Activated gamma-delta T cell (primary cell): ENCODE data around the gene RAP1GDS1.
"Not testable (repeated sequence)": the region's sequence is repeated elsewhere in the genome, so short reads cannot be mapped to it uniquely, and the experiment has no call there.

ENCODE experiments used
- DNase-seq: peaks from one replicate; lab custom pipeline; 2025; lab: John Stamatoyannopoulos, UW

RAP1GDS1 gene

DNA sequence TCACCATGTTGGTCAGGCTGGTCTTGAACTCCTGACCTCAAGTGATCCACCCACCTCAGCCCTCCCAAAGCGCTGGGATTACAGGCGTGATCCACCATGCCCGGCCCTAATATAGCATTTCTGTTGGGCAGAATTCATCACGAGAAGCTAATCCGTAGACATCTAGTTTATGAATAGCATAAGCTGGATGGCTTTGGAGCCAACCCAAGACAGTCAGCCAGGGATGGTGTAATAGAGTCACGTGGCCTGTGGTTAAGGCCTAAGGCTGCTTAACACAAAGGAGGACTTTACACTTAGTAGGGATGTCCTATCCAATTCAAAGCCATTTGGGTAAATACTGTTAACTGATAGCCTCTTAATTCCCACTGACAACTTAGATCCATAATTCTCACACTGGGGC, 173.6 kb downstream of the RAP1GDS1 start:
- DNase-seq: no peak

DNA sequence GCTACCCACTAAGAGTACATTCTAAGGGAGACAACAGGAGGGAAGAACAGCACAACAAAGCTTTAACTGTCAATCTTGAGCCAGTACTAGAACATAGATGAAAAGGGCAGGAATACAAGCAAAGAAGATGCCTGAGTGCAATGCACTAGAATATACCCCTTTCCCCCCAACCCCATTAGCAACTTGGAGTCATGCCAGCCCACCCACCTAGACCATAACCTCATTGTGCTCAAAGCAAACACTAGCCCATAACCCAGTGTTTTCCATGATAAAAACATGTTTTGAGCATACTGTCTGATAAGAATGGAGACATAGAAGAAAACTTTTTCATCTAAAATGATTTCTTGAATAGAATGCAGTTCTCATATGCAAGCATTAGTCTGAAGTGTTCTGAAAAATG, 183.2 kb downstream of the RAP1GDS1 start:
- DNase-seq: no peak

DNA sequence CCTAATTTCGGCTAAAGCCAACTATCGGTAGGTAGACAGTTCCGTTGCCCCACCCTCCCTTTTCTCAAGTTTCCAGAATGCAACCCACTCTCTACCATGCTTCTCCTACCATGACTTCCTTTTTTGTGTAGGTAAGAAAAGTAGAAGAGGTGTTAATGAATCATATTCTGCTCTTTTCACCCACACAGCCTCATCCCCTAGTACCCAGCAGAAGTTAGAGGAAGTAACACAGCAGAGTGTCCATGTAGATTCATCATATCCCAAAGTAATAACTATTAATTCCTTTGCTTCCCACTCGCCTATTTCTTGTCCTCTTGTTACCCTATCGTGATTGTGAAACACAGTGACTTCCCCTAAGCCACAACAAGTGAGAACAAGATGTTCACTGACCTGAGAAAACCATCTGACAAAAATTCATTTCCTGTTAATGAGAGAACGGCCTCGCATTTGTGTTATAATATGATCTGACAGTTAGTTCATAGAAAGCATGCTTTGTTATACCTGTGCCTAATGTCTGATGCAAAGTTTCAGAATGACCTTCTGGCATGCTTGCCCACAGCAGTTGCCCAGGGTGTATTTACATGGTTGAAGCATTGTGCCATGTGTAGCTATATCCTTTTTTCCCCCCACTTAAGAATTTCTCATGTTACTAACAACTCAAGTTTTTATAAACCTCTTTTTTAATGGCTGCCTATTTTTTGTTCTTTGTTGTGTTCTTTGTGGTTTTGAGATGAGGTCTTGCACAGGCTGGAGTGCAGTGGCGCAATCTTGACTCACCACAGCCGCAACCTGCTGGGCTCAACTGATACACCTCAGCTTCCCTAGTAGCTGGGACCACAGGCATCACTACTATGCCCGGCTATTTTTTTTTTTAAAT, 185.6 kb downstream of the RAP1GDS1 start:
- peak; percentile 27 for DNase-seq

DNA sequence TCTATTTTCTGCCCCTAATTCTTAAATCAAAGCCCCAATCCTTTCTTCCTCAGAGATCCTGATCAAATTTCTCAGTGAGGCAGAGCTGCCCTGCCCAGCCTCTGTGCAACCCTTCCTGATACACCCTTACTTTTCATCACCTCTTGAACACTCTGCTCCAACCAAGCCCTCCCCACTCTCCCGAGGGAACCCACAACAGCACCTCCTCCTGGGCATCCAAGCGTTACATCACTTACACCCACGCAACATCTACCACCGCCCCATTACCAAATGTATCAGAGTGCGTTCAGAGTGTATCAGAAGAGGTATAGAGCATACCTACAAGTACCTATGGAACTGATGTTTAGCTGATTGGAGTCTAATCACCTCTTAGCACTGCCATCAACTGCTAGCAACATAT, 186.5 kb downstream of the RAP1GDS1 start:
- DNase-seq: no peak

DNA sequence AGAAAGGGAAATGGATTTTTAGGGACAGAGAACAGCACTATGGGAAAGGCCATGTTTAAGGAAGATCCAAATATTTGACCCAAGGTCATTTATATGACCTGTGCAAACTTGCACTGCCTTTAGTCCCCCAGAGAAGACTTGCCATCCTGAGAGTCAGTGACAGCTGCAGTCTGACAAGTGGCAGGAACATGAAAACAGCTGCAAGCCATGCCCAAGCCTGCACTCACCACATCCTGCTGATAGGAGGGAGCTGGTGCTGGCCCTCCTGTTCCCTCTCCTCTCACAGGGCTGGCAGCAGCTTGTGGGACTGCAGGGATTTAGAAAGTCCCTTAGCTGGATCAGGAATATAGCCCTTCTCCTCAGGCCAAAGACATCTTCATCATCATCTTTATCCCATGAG, 187.7 kb downstream of the RAP1GDS1 start:
- DNase-seq: no peak

DNA sequence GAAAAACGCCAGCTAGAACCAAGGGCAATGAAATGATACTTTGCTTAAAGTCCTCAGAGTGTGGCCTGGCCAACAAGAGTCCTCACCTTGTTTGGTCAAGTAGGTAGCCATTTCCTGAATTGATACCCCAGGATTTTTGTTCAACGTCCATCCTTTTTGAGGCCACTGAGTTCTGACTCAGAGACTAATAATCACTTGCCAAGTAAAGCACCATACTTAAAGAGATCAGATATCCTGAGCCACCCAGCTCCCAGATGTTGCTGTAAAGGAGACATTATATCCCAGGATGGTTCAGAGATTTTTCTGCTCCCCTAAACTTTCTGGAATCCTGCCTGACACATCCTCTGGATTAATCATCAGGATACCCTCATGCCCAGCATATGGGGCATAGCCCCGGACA, 190.9 kb downstream of the RAP1GDS1 start:
- no peak for DNase-seq

DNA sequence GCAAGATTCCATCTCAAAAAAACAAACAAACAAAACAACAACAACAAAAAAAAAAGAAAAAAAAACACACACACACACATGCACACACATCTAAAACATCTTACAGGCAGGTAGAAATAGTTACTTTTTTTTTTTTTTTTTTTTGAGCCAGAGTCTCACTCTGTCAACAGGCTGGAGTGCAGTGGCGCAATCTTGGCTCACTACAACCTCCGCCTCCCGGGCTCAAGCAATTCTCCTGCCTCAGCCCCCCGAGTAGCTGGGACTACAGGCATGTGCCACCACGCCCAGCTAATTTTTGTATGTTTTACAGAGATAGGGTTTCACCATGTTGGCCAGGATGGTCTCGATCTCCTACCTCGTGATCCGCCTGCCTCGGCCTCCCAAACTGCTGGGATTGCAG, 196.2 kb downstream of the RAP1GDS1 start:
- not testable (repeated sequence) for DNase-seq

DNA sequence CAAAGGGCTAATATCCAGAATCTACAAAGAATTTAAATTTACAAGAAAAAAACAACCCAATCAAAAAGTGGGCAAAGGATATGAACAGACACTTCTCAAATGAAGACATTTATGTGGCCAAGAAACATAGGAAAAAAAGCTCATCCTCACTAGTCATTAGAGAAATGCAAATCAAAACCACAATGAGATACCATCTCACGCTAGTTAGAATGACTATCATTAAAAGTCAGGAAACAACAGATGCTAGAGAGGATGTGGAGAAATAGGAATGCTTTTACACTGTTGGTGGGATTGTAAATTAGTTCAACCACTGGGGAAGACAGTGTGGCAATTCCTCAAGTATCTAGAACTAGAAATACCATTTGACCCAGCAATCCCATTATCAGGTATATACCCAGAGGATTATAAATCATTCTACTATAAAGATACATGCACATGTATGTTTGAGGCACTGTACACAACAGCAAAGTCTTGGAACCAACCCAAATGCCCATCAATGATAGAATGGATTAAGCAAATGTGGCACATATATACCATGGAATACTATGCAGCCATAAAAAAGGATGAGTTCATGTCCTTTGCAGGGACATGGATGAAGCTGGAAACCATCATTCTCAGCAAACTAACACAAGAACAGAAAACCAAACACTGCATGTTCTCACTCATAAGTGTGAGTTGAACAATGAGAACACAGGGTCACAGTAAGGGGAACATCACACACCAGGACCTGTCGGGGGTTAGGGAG, 200.1 kb downstream of the RAP1GDS1 start:
- DNase-seq: not testable (repeated sequence)

DNA sequence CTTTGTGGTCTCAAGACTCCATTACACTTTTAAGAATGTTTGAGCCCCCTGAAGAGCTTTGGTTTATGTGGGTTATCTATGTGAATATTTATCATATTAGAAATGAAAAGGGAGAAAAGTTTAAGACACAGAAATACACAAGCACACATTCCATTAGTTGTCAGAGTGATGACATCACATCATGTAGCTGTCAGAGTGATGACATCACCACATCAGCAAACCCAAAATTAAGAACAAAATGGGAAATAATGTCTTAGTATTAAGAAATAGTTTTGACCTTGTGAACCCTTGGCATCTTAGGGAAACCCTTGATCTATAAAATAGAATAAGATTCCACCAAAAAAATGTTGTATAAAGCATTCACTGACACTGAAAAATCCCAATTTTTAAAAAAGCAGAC, 201.3 kb downstream of the RAP1GDS1 start:
- no peak for DNase-seq

DNA sequence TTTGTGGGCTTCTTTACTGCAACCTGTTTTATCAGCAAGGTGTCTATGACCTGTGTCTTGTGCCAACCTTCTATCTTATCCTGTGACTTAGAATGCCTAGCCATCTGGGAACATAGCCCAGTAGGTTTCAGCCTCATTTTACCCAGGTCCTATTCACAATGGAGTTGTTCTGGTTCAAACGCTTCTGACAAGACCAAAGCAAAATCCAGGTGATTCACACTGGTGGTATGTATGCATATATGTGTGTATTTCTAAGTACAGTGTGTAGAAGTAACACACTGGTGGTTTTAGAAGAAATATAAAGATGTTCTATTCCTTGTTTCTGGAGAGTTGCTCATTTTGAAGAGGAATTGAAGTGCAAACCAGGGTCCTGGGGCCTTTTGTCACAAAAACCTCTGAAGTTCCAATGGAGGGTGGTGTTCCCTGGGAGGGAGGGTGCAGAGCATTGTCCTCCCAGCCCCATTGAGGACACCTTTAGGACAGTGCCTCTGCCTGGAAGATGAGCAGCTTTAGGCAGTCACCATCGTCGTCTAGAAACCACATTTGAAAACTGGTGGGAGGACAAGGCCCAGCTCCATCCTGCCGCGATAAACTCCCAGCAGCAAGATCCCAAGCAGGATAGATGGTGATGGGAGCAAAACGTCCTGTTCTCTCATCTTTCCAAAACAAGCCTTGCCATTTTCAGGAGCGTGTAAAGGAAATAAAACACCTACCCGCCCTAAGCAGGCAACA, 205.8 kb downstream of the RAP1GDS1 start:
- DNase-seq: no peak

DNA sequence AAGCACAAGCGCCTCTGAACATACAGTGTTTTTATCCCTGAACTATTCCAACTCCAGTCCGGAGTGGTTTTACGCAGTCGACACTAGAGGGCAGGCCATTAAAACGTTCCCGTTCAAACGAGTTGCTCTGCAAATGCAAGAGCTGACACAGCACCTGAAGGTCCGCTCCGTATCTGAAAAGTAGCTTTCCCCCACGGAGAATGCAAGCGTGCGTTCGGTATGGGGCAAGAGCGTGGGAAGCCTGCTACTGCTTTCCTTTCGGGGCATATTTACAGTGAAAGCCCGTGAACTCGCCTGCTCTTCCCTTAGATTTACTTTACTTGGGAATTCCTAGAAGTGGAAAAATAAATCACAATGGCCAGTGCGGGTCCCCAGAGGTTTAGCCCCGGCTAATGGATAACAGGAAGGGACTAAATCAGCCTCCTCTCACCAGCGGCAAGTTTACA, 206.5 kb downstream of the RAP1GDS1 start:
- no peak for DNase-seq

DNA sequence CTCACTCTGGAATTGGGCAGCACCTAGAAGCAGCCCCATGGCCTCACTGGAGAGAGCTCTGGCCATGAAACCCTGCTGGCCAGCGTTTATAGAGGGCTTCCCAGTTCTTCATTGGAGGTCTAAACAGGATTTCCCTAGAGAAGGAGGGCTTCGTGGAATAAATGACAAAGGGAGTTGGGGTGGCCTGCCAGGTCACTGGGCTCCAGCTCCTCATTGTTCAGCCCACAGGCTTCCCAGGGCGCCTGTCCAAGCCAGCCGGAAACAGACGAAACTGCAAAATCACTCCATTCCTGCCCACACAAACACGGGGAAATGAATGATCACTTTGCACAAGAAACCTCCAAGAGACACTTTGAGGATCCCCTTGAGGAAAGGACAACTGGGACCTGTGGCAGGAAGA, 207.5 kb downstream of the RAP1GDS1 start:
- DNase-seq: no peak

DNA sequence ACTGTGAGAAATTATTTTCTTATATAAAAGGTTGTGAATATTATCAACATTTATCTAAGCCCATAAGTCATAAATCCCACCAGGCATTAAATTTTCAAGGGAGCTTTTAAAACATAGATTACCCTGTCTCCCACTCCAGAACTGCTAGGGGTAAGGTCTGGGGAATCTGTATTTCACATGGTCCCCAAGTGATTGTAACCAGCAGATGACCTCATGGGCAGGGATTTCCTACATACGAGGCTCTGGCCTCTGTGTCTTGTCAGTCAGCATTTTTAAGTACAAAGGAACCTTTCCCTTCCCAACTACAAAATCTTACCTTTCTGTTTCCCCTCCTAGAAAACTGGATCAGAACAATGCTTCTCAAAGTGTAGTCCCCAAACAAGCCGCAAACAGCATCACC, 208.6 kb downstream of the RAP1GDS1 start:
- no peak for DNase-seq

DNA sequence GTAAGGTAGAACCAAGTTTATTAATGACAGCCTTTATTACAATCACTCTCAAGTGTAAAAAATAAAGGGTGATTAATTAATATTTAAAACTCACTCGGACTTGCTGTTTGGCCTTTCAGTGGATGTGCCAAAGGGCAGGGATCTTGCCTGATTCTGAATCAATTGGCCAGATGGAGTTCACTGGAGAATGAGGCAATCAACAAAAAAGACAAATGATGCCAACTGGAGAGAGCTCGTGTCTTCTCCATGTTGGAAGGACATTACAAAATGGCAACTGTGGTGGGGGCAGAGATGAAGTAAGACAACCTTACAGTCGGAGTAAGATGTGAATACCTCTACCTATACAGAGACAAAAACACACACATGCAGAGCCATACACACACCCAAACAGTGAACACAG, 209.2 kb downstream of the RAP1GDS1 start:
- DNase-seq: no peak

DNA sequence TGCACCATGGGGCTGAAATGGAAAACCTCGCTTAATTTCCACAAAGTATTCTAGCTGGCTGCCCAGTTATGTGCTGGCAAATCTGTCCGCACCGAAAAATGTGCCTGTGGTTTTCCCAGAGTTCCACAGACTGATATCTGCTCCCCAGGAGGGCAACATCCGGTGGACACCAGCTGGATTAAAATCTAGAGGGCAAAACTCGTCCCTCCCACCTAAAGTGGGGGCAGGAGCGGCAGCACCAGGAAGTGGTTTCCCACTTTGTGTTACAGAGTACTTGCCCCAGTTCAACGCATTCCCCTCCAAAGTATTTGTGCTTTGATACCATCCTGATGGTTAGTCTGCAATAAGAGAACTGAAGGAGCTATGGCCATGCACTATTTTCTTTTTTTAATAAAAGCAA, 209.6 kb downstream of the RAP1GDS1 start:
- DNase-seq: no peak

DNA sequence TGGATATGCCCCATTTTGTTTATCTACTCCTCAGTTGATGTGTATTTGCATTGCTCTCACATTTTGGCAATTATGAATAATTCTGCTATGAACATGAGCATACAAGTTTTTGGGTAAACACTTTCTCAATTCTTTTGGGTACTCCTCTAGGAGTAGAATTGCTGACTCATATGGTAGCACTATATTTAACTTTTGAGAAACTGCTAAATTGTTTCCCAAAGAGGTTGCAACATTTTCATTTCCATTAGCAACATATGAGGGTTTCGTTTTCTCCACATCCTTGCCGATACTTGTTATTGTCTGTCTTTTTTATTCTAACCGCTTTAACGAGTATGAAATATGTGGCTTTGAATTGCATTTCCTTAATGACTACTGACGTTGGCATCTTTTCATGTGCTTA, 211.9 kb downstream of the RAP1GDS1 start:
- no peak for DNase-seq

DNA sequence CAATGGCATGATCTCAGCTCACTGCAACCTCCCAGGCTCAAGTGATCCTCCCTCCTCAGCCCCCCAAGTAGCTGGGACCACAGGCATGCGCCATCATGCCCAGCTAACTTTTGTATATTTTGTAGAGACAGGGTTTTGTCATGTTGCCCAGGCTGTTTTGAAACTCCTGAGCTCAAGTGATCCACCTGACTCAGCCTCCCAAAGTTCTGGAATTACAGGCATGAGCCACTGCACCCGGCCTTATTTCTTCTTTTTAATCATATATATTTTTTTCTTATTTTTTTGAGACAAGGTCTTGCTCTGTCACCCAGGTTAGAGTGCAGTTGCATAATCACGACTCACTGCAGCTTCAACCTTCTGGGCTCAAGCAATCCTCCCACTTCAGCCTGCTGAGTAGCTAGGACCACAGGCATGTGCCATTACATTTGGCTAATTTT, 213.2 kb downstream of the RAP1GDS1 start:
- no peak for DNase-seq

DNA sequence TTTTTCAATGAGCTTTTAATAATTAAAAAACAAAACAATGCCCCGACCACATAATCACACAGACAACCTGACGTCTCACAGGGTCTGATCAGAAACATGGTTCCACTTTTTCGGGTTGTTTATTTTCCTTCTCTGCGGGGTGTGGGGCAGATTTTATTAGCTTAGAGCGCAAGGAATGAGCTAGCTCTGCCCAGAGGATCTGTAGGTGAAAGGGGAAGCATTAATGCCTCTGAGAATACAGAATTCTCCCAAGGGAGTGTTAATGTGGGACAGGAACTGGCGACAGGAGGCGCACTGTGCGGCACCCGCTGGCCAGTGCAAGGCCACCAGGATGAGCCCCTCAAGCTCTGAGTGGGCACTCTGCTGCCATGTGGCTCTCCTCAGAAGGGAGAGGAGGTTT, 215.7 kb downstream of the RAP1GDS1 start:
- DNase-seq: no peak

DNA sequence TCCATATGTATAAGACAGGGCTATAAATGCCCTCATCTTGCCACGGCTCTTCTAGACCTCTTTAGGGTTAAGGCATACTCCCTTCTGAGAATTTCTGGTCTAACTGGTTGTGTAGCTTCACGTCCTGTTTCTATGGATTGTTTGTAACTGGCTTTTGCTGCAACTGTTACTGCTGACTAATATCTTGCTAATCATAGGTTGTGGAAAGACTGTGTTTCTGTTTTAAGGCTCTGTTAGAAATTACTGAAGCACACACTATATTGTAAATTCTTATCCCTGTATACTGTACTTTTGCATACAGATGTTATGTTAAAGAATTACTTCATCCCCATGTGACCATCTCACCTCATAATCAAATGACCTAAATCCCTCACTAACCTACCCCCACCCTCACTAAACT, 218.4 kb downstream of the RAP1GDS1 start:
- DNase-seq: not testable (repeated sequence)

DNA sequence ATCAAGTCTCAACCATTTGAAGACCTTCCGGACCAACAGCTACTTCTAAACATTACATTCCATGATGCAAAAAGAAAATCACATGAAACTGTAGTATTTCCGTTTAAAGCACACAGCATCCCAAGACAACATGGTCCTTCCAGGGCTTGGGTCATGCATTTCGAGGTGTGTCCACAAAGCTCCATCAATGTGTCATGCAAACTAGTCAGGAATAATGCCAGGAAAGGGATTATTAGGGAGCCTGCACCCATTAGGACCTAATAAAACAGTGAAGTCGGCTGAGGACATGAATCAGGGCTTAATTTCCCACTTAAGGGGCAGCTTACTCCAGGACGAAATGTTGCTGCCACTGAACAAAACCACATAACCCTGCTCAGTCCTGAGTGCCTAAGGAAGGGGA, 219.4 kb downstream of the RAP1GDS1 start:
- no peak for DNase-seq

DNA sequence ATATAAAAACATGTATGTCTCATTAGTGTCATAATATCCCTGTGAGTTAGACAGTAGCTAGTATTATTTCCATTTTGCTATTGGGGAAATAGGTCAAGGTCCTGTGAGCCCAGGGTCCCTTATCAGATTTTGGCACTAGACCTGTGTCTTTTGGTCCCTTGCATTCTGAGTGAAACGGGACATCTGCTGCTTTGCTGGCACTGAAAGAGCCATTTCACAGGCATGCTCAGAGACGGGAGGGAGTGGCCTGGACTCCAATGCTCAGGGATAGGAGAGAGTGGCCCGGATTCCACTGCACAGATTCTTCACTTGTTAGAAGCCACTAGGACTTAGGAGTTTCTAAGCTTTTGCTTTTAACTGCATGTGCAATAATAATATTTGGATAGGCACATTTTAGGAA, 220.0 kb downstream of the RAP1GDS1 start:
- no peak for DNase-seq

DNA sequence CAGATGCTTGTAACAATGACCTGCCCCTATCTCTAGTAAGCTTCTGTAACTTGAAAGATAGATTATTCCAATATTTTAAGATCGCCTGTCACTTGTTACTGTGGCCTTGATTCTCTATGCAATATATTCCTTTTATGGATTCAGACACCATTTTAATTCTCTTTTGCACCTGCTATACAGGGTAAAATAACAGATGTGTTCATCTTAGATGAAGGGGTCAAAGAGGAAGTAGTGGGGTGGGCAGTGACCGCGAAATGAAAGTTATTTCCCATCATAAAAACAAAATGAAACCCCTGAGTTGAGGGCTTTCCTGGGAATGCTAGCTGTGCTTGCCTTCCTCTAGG, 221.3 kb downstream of the RAP1GDS1 start:
- DNase-seq: no peak
